GM12878 (cell line): ENCODE data around the gene SPPL3.

Source experiments
- CEBPB ChIP-seq, 2 experiments: fragments of 150-350 bp in 1 of 2; IDR thresholded peaks; 2 replicates each; pipeline ENCODE4 v1.6.1; 2012 to 2014; ENCODE audit warnings: low read depth in 2 of 2, low read length in 2 of 2, borderline replicate concordance in 1 of 2, inconsistent platforms in 1 of 2
- CTCF ChIP-seq, 3 experiments: IDR thresholded peaks in 2 of 3; conservative IDR thresholded peaks in 1 of 3; 2 replicates each; pipeline ENCODE4 v1.5.1; 2011; ENCODE audit warnings: low read depth in 3 of 3, low read length in 3 of 3, mild to moderate bottlenecking in 3 of 3, control low read depth in 2 of 3, moderate library complexity in 2 of 3, inconsistent platforms in 1 of 3, mixed read lengths in 1 of 3; ENCODE audit not compliant: control insufficient read depth in 2 of 3, insufficient read depth in 1 of 3; ENCODE audit errors: extremely low read depth in 1 of 3
- EGR1 ChIP-seq, 2 experiments: IDR thresholded peaks; 1 replicate in 1 of 2; 2 replicates in 1 of 2; pipeline ENCODE4 v1.6.1; 2011 to 2012; ENCODE audit warnings: low read depth in 2 of 2, low read length in 2 of 2, borderline replicate concordance in 1 of 2, mild to moderate bottlenecking in 1 of 2, moderate library complexity in 1 of 2
- IRF4 ChIP-seq: IDR thresholded peaks from 2 replicates; pipeline ENCODE4 v1.6.1; 2011; ENCODE audit warnings: low read depth, low read length
- POLR2AphosphoS5 ChIP-seq: IDR thresholded peaks from 2 replicates; pipeline ENCODE4 v1.6.1; 2011; ENCODE audit warnings: mild to moderate bottlenecking, low read length, inconsistent platforms
- SMC3 ChIP-seq: IDR thresholded peaks from 2 replicates; pipeline ENCODE4 v1.6.1; 2011; ENCODE audit warnings: low read length, improper control_type of control experiment, borderline replicate concordance
- SREBF2 ChIP-seq: IDR thresholded peaks from 2 replicates; pipeline ENCODE4 v1.6.1; 2012; ENCODE audit warnings: mild to moderate bottlenecking, low read length
- TBL1XR1 ChIP-seq: IDR thresholded peaks from 2 replicates; pipeline ENCODE4 v1.6.1; 2012; ENCODE audit warnings: low read depth, low read length, improper control_type of control experiment
- YY1 ChIP-seq: IDR thresholded peaks from 2 replicates; pipeline ENCODE4 v1.6.1; 2011; ENCODE audit warnings: low read depth, mild to moderate bottlenecking, low read length
- ZNF274 ChIP-seq: IDR thresholded peaks from one replicate; pipeline ENCODE4 v1.8.0; 2011; ENCODE audit not compliant: insufficient read length, insufficient read depth
- TF ChIP-seq, protein P1 (sequence below): IDR thresholded peaks from 2 replicates; pipeline ENCODE4 v1.6.1; 2012; ENCODE audit warnings: mild to moderate bottlenecking, low read depth, low read length
- TF ChIP-seq, protein P2 (sequence below): IDR thresholded peaks from 2 replicates; pipeline ENCODE4 v1.6.1; 2012; ENCODE audit warnings: low read depth, low read length, improper control_type of control experiment

DNA sequence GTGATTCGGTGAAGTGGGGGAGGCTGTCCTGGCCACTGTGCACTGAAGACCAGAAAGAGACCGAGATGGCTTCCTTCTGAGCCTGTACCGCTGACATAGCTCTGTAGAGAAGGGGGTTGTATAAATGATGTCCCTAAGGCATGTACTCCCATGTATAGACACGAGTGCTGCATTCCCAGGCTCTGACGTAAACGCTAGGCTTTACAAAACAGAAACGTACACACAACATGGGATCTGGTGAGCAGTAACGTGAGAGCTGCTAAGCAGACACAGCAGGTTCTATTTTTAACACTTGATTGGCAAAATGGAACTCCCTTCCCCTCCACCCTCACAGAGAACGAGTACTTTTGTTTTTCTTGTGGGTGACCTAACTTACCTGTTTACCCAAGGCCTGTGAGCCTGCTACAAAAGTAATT lies 142.6 kb downstream of the SPPL3 start:
- TF ChIP-seq ZNF274 (no peak), CTCF (IDR thresholded peaks at IDR 0.05 in 2 of 3, conservative IDR thresholded peaks at IDR 0.05 in 1 of 3; ENCODE audit: control insufficient read depth in 2 of 3, extremely low read depth in 1 of 3, insufficient read depth in 1 of 3, low read depth in 3 of 3, low read length in 3 of 3) (no peak), IRF4 (no peak), CEBPB (IDR thresholded peaks at IDR 0.05; ENCODE audit: borderline replicate concordance in 1 of 2, low read depth in 2 of 2, low read length in 2 of 2) (no peak), SMC3 (no peak), YY1 (no peak), TBL1XR1 (no peak), SREBF2 (no peak), POLR2AphosphoS5 (no peak), EGR1 (IDR thresholded peaks at IDR 0.05; ENCODE audit: borderline replicate concordance in 1 of 2, low read depth in 2 of 2, low read length in 2 of 2) (no peak)
- TF ChIP-seq, protein P1, sequence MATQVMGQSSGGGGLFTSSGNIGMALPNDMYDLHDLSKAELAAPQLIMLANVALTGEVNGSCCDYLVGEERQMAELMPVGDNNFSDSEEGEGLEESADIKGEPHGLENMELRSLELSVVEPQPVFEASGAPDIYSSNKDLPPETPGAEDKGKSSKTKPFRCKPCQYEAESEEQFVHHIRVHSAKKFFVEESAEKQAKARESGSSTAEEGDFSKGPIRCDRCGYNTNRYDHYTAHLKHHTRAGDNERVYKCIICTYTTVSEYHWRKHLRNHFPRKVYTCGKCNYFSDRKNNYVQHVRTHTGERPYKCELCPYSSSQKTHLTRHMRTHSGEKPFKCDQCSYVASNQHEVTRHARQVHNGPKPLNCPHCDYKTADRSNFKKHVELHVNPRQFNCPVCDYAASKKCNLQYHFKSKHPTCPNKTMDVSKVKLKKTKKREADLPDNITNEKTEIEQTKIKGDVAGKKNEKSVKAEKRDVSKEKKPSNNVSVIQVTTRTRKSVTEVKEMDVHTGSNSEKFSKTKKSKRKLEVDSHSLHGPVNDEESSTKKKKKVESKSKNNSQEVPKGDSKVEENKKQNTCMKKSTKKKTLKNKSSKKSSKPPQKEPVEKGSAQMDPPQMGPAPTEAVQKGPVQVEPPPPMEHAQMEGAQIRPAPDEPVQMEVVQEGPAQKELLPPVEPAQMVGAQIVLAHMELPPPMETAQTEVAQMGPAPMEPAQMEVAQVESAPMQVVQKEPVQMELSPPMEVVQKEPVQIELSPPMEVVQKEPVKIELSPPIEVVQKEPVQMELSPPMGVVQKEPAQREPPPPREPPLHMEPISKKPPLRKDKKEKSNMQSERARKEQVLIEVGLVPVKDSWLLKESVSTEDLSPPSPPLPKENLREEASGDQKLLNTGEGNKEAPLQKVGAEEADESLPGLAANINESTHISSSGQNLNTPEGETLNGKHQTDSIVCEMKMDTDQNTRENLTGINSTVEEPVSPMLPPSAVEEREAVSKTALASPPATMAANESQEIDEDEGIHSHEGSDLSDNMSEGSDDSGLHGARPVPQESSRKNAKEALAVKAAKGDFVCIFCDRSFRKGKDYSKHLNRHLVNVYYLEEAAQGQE = no peak
- TF ChIP-seq, protein P2, sequence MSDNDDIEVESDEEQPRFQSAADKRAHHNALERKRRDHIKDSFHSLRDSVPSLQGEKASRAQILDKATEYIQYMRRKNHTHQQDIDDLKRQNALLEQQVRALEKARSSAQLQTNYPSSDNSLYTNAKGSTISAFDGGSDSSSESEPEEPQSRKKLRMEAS = no peak
